B cell (primary cell): ENCODE data around the gene MRPS2.

Experiments used
- EZH2 ChIP-seq: IDR thresholded peaks from 2 replicates; pipeline ENCODE4 v1.6.1; 2012; ENCODE audit warnings: borderline replicate concordance, low read depth, mild to moderate bottlenecking, moderate library complexity, low read length; ENCODE audit not compliant: insufficient read depth, poor library complexity, severe bottlenecking
- TF ChIP-seq, protein P1 (sequence below): fragments of 200-600 bp; IDR thresholded peaks from one replicate; pipeline ENCODE4 v1.8.0; 2022; ENCODE audit warnings: antibody characterized with exemption, mild to moderate bottlenecking

DNA sequence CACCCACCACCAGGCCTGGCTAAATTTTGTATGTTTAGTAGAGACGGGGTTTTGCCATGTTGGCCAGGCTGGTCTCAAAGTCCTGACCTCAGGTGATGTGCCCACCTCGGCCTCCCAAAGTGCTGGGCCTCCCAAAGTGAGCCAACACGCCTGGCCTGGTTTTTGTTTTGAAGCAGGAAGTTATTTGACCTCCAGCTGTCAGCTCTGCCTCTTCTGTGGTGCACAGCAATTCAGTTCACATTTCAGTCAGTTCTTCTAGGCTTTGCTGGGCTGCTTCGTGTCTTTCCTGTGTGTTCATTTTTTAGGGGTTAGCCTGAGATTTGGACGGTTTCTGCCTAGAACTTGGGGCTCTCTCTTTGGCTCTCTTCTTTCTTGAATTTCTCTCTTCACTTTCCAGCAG lies 29.7 kb downstream of the MRPS2 start:
- TF ChIP-seq, protein P1, sequence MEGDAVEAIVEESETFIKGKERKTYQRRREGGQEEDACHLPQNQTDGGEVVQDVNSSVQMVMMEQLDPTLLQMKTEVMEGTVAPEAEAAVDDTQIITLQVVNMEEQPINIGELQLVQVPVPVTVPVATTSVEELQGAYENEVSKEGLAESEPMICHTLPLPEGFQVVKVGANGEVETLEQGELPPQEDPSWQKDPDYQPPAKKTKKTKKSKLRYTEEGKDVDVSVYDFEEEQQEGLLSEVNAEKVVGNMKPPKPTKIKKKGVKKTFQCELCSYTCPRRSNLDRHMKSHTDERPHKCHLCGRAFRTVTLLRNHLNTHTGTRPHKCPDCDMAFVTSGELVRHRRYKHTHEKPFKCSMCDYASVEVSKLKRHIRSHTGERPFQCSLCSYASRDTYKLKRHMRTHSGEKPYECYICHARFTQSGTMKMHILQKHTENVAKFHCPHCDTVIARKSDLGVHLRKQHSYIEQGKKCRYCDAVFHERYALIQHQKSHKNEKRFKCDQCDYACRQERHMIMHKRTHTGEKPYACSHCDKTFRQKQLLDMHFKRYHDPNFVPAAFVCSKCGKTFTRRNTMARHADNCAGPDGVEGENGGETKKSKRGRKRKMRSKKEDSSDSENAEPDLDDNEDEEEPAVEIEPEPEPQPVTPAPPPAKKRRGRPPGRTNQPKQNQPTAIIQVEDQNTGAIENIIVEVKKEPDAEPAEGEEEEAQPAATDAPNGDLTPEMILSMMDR, result no peak
- no peak for TF ChIP-seq EZH2
